ENCODE measurements around the gene ALOX15B.

The ALOX15B gene

GRCh38 chr17:8081876-8082275 lies 43.0 kb downstream of the ALOX15B start:
- DNase-seq = no peak

- DNase-seq = no peak
Observed at GRCh38 chr17:8082292-8082691, 43.4 kb downstream of the ALOX15B start.

- DNase-seq = no peak
Observed at GRCh38 chr17:8084250-8084649, 45.4 kb downstream of the ALOX15B start.

- DNase-seq = no peak
Observed at GRCh38 chr17:8087075-8087951, 48.5 kb downstream of the ALOX15B start, which contains the start of gene ALOX12B. TSS of gene ALOX12B (minus strand) at chr17:8087716. CDS start at chr17:8087442, 274 bp downstream.

- no peak for DNase-seq
Observed at GRCh38 chr17:8087952-8088230, 49.0 kb downstream of the ALOX15B start.

- DNase-seq = no peak
Observed at GRCh38 chr17:8089728-8090127, 50.9 kb downstream of the ALOX15B start.

- DNase-seq = no peak
Observed at GRCh38 chr17:8091033-8091687, 52.3 kb downstream of the ALOX15B start.

GRCh38 chr17:8095361-8095760 lies 56.5 kb downstream of the ALOX15B start:
- DNase-seq = no peak

- DNase-seq = no peak
Observed at GRCh38 chr17:8096541-8096940, 57.7 kb downstream of the ALOX15B start.
